ENCODE data around the gene GDPGP1. TPM values are rescaled to one million over a fixed set of nuclear protein-coding genes. Genes with fewer than 3 reads are reported as not detected.

Gene GDPGP1
- total and polyA plus RNA-seq, 9 of the 15 experiments (the other 6 are each of a cell fraction or from before 2014, with no cell fraction given): 0.78 to 6.1 (median 2.8) TPM

GRCh38 chr15:90270502-90271150 is 36.6 kb downstream of the GDPGP1 start:
- ChIA-PET POLR2A (interaction anchor here (1.1 kb wide), 1 partner anchor 21 kb away, joined by 5 read pairs; no protein-coding TSS in a partner anchor), CTCF (ENCODE audit: low intra/inter-chr PET ratio) (no interaction called here)
- Histone ChIP-seq H2AFZ (ENCODE audit: low read depth, low read length) (no peak overlapping the region), H3K27me3 (ENCODE audit: control insufficient read depth in 2 of 2, insufficient read depth in 2 of 2, low read length in 2 of 2) (no peaks in the 10 kb centered on the region), H3K9me3 (replicated peaks; ENCODE audit: control insufficient read depth, insufficient read depth, low read depth, low read length) (no peaks in the 10 kb centered on the region), H4K20me1 (replicated peaks; ENCODE audit: control insufficient read depth, insufficient read depth, low read length) (no peaks in the 10 kb centered on the region; the same call in 1 of the 2 replicates), H3K4me2 (ENCODE audit: insufficient read depth, low read length) (no peak overlapping the region), H3K9me1 (ENCODE audit: control insufficient read depth, insufficient read depth, low read length) (no peaks in the 10 kb centered on the region), H3K9ac (ENCODE audit: insufficient read depth in 1 of 2, low read depth in 2 of 2, low read length in 2 of 2) (no peak overlapping the region), H3K27ac (ENCODE audit: extremely low read depth, low read depth, low read length) (no peak overlapping the region; the same call in 2 of the 3 replicates), H3K4me1 (replicated peaks in 1 of 2; ENCODE audit: control insufficient read depth in 2 of 2, insufficient read depth in 2 of 2, low read length in 2 of 2) (peaks cover 8 to 11% of the 10 kb centered on the region in 2 experiments; a peak in 4 of 5 replicates), H3K36me3 (ENCODE audit: control insufficient read depth, insufficient read depth, low read length) (peaks cover 61% of the 10 kb centered on the region), H3K79me2 (ENCODE audit: control insufficient read depth, insufficient read depth, low read length) (peaks cover 69% of the 10 kb centered on the region), H3K4me3 (no peak overlapping the region)
- intact Hi-C loops (cut with micrococcal nuclease) (no loop called here), in situ Hi-C loops (cut with MboI) (no loop called here)
- DNase-seq (ENCODE audit: extremely low read depth in 1 of 4, low spot score in 3 of 4): no peak
- ATAC-seq: no peak
- WGBS (ENCODE audit: insufficient coverage, low coverage, missing lambda C conversion rate): 95% methylated on average over 10 of the region's 10 CpGs
- BruUV-seq (replicated peaks): no TSS peak
- no peak for TF ChIP-seq KDM1A (IDR thresholded peaks at IDR 0.05)
- TF ChIP-seq LARP7 (IDR thresholded peaks at IDR 0.05): no peak
- TF ChIP-seq ZKSCAN3 (CRISPR knock-in tag; IDR thresholded peaks at IDR 0.05): no peak
- TF ChIP-seq, protein P1, sequence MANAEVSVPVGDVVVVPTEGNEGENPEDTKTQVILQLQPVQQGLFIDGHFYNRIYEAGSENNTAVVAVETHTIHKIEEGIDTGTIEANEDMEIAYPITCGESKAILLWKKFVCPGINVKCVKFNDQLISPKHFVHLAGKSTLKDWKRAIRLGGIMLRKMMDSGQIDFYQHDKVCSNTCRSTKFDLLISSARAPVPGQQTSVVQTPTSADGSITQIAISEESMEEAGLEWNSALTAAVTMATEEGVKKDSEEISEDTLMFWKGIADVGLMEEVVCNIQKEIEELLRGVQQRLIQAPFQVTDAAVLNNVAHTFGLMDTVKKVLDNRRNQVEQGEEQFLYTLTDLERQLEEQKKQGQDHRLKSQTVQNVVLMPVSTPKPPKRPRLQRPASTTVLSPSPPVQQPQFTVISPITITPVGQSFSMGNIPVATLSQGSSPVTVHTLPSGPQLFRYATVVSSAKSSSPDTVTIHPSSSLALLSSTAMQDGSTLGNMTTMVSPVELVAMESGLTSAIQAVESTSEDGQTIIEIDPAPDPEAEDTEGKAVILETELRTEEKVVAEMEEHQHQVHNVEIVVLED (CRISPR knock-in tag; IDR thresholded peaks at IDR 0.05): no peak
- no peak for TF ChIP-seq ID3 (CRISPR knock-in tag; IDR thresholded peaks at IDR 0.05)
- no peak for TF ChIP-seq ID3 (tag; IDR thresholded peaks at IDR 0.05)
- FAIRE-seq: no peak

All from K562 (cell line).